GM21367 (cell line): ENCODE measurements around the gene ARL11.
A peak's percentile ranks its signal among the peaks of the same experiment; 100 is the strongest.
"Not testable (repeated sequence)": the region's sequence is repeated elsewhere in the genome, so short reads cannot be mapped to it uniquely, and the experiment has no call there.

Experiments used
- ATAC-seq: cut with Tn5 transposase; IDR thresholded peaks from one replicate; pipeline ENCODE4 v1.9.1; 2021; ENCODE audit not compliant: unreplicated experiment

Gene ARL11

DNA sequence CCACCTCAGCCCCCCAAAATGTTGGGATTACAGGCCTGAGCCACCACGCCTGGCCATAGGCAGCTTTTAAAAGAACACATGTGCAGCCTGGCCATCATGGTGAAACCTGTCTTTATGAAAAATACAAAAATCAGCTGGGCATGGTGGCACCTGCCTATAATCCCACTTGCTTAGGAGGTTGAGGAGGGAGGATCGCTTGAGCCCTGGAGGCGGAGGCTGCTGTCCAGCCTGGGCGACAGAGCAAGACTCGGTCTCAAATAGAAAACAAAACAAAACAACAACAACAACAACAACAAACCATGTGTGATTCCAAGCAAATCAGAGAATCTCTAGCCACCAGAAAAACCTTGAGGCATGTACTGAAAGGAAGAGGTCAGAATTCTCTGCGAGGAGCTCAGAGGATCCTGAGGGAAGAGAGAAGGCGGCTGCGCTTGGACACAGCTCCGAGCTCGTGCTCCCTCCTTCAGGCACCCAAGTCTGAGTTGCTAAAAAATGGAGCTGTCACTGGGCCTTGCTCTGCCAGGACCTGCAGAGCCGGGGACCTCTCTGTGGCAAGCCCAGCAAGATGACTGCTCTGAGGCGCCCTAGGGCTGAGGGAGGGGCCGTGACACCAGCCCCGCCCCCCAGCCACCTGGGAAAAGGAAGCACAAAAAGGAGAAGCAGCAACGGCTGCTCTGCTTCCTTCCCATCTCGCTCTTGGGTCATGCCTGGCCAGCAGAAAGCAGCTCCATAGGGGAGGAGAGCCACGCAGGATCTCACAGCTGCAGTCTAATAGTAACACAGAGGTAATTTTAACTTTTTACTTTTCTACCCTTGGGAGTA, at the start of gene ARL11:
Gene ARL11, plus strand, starts transcription at position 677 of the 822 bp plus-strand sequence. CDS start 1,941 bp downstream, outside the sequence.
- peak; percentile 96 for ATAC-seq

DNA sequence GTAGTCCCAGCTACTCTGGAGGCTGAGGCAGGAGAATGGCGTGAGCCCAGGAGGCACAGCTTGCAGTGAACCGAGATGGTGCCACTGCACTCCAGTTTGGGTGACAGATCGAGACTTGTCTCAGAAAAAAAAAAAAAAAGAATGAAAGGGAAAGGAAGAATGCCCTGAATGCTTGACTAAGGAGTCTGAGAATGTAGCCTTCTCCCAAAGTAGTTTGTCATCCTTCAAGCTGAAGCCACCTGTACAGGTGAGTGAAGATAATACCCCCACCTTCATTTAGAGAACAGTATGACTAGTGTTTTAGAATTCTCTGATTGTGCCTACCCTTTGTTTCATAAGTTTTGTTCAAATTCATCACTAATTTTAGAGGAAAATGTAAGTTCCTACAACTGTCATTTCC, 48.8 kb upstream of the ARL11 start:
- no peak for ATAC-seq

DNA sequence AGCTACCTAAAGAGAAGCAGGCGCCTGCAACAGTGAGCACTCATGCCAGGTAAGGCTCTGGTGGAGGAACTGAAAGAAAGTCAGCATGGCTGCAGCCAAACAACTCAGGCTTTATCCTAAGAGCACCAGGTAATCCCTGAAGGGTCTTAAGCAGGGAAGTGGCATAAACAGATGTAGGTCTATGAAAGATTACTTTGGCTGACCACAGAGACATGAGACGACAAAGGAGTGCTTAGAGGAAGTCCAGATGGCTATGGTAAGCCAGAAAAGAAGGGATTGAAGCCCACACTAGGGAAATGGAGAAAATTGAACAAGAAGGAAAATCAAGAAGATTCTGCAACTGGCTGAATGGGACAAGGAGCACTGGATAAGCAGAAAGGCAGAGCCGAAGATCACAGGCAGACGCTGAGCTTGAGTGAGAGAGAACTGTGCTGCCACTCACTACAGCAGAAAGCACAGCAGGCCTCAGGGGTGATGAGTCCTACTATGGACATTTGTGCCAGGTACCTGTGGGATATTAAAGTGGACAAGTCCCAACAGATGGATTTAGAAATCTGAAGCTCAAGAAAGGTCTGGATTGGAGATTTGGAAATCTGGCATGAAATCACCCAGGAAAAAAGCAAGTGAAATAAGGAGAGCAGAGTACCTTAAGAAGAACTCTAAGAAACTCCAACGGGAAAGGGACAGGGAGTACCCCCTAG, 47.2 kb upstream of the ARL11 start:
- no peak for ATAC-seq

DNA sequence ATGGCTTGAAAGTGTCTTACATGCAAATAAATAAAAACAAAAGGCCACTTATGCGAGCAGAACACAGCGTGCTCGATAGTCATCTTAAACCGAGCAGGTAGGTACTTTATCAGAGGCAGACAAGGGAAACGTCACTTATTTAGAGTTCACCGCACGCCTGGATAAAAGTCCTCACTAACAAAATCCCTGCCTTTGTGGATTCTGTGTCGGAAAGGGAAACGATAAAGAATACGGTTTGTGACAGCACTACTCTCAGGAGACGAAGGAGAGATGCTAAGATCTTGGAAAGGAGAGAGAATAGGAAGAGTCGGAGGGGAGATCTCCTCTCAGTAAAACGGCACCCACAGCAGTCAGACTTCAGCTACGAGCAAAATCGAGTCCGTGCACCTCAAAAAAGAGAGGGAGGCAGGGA, 43.5 kb upstream of the ARL11 start:
- ATAC-seq, result peak; percentile 12

DNA sequence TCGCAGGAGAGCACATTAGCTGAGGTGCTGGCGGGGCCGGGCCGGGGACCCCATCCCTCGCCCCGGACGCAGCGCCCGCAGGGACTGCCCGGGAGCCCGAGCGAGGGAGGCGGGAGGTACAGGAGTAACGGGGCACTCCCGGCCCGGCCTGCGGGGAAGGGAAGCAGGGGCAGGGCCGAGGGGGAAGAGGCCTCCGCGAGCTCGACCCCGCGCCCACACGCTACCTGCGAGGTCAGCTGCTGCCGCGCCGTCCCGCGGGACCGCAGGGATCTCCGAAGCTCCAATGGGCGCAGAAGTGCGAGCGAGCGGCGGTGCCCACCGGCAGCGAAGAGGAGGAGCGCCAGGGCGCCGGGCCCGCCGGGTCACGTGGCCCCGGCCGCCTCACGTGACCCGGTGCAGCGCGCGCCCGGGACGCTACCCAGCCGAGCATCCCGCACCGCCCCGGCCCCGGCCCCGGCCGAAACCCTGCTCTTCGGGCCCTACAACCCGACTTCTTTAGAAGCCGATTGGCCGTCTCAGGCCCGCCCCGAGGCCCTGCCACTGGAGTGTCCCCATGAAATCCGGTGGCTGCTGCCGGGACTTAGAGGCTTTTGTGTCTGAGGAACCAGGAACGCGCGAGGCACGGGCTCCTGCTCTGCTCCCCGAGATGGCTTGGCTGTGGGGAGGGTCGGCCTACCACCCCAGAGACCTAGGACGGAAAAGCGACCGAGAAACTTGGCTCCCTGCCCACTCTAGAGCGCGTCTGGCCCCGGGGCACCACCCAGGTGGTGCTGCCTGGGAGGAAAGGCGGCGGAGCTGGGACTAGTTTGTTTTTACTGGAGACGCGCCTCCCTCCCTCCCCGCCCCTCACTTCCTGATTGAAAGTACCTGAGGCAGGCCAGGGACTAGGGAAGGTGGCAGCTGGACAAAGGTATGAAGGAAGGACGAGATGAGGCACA, 42.8 kb upstream of the ARL11 start, which contains the start of gene RCBTB1:
Gene RCBTB1, minus strand, starts transcription at position 339 of the 938 bp plus-strand sequence. CDS start 18,279 bp downstream, outside the sequence.
- ATAC-seq, result peak; percentile 85

DNA sequence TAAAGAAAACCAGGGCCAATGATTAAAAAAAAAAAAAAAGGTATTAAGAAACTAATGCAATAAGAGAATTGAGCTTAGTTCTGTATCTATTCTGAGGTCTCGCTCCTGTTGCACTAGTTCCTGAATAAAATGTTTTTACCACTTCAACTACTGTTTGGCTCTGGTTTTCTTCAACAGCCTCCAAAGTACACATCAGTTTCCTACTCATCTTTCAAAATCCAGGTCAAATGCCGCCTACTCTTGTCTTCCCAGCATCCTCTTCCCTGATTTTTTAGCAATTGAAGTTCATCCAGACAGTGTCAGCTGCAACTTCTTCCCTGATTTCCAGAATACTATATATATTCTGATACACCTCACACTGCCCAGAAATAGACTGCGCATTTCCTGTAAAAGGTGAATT, 41.6 kb upstream of the ARL11 start:
- no peak for ATAC-seq

DNA sequence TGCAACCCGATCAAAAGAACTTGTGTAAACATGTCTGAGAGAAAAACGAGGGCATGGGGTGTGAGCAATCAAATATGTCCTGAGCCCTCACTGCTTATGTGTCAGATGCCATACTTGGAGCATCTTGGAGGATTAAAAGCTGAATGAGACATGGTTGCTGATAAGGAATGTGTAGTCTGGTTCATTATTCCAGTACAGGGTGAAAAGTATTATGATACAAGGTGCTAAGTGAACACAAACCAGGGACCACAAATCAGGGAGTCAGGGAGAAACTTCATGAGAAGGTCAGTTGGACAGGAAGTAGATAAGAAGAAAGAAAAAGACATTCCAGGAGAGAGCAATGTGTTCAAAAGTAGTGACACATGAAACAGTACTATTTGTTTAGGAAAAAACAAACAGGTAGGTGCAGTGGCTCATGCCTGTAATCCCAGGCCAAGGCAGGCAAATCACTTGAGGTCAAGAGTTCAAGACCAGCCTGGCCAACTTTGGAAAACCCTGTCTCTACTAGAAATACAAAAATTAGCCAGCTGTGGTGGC, 40.9 kb upstream of the ARL11 start:
- no peak for ATAC-seq

DNA sequence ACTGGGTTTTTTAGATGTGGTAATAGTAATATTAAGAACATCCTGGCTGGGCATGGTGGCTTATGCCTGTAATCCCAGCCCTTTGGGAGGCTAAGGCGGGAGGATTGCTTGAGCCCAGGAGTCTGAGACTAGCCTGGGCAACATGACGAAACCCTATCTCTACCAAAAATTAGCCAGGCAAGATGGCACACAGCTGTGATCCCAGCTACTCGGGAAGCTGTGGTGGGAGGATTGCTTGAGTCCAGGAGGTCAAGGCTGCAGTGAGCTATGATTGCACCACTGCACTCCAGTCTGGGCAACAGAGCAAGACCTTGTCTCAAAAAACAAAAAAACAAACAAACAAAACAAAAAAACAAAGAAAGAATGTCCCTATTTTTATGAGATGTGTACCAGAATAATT, 37.6 kb upstream of the ARL11 start:
- ATAC-seq, result not testable (repeated sequence)

DNA sequence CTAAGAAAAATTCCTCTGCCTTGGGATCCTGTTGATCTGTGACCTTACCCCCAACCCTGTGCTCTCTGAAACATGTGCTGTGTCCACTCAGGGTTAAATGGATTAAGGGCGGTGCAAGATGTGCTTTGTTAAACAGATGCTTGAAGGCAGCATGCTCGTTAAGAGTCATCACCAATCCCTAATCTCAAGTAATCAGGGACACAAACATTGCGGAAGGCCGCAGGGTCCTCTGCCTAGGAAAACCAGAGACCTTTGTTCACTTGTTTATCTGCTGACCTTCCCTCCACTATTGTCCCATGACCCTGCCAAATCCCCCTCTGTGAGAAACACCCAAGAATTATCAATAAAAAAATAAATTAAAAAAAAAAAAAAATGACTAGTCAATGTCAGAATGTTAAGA, 34.4 kb upstream of the ARL11 start:
- ATAC-seq, result not testable (repeated sequence)

DNA sequence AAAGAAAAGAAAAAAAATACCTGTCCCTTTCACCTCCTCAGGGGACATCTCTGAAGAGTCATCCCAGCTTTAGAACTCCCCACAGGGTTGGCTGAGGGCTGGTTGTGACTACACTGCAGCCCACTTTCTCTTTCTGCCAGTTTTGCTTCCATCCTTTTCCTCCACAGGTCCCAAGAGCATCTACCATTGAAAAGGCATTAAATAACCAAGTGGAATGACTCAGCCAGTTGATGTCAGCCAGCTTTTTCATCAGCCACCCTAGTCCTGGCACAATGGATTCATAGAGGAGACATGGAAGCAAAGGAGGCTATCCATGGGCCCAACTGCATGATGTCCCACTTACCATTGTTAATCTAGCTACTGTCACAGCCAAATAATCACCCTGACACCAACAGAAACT, 33.7 kb upstream of the ARL11 start:
- no peak for ATAC-seq

DNA sequence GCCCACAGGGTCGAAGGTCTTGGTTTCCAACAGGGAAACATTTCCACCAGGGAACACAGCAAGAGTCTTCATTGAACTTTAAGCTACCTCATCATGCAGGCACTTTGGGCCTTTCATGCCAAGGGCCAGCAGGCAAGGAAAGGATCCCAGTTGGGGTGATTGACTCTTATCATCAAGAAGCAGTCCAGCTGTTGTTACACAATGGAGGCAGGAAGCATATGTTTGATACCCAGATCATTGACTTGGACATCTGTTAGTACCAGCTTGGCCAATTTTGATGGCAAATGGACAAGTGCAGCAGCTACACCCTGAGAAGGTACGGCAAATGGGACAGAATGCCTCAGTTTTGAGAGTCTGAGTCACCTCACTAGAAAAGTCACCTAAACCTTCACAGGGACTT, 32.1 kb upstream of the ARL11 start:
- ATAC-seq, result no peak

DNA sequence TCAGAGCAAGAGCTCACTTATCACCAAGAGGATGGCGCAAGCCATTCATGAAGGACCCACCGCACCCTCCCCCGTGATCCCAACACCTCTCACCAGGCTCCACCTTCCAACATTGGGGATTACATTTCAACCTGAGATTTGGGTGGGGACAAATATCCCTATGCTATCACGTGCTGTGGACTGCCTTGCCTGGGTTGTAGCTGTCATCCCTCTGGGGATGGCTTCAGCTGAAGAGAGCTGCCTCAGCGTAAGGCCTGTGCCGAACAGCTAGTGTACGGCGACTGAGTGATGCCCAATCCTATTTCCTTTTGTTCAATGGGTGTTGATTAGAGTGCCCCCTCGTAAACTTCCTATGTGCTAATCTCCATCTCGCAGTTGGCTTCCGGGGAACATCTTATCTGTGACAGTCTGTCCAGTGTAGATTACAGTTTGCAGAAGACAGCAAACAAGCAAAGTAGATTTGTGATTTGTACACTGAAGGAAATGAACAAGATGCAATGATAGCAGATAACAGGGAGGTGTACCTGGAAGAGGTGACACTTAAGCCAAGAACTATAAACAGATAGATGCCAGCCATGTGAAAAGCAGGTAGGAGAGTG, 31.2 kb upstream of the ARL11 start:
- ATAC-seq, result no peak

DNA sequence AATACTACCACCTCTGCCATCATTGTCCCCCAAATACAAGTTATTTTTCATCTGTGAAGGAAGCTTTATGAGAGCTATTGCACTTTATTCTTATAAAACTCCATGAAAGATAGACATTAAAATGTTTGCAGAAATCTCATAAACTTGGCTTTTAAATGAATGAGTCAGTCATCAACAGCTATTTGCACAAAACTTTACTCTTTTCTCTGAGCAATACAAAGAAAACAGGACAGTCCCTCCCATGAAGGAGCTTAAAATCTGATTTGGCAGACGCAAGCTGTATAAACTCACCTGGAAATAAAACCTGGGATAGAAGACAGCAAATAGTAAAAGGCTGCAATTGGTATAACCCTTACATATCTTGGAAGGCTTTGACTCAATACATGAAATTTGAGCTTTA, 26.3 kb upstream of the ARL11 start:
- ATAC-seq, result no peak

DNA sequence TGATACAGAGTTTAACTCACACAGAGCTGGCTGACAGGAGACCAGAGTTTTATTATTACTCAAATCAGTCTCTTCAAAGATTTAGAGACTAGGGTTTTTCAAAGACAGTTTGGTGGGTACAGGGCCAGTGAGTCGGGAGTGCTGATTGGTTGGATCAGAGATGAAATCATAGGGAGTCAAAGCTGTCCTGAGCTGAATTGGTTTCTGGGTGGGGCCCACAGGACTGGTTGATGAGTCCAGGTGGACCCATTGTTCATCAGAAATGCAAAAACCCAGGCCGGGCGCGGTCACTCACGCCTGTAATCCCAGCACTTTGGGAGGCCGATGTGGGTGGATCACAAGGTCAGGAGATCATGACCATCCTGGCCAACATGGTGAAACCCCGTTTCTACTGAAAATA, 25.7 kb upstream of the ARL11 start:
- not testable (repeated sequence) for ATAC-seq

DNA sequence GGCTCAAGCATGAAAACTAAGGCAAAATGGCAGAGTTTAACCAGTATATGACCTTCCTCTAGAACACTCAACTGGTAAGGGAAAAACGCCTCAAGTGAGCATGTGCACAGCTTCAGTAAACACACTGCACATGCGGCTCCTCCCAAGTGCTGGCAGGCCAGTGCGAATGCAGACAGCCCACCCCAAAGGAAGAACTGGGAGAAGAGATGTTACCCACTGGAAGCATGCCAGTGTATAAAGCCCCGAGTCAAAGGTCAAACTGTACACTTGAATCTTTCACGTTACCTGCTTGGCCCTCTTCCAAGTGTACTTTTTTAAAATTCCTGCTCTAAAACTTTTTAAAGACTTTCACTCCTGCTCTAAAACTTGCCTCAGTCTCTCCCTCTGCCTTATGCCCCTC, 23.7 kb upstream of the ARL11 start:
- no peak for ATAC-seq

DNA sequence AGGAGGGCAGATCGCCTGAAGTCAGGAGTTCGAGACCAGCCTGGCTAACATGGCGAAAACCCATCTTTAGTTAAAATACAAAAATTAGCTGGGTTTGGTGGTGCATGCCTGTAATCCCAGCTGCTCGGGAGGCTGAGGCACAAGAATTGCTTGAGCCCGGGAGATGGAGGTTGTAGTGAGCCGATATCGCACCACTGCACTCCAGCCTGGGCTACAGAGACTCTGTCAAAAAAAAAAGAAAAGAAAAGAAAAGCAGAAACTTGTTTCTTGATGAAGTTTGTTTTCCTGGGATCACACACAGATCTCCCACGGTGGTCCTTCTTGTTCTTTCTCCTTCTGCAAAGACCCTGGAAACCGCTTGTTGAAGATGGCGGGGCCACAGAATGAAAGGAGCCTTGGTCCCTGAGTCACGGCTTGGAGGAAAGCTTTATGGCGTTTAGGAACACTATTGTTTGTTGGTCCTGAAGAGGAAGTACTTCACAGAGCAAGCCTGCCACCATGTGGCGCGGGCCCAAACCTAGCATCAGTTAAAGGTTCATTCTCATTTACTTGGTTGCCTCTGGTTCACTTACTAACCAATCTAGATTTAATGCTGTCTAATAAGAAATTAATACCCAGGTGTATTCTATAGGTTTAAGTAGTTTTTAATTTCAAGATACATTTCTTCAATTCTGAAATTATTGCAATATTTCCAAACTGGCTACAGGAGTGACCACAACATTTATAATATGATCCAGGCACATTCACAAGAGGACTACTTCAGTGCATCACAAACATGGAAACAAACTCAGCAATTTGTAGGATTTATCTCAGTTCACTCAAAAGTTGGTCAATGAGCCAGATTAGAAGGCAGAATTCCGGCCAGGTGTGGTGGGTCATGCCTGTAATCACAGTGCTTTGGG, 21.3 kb upstream of the ARL11 start:
- peak; percentile 92 for ATAC-seq

DNA sequence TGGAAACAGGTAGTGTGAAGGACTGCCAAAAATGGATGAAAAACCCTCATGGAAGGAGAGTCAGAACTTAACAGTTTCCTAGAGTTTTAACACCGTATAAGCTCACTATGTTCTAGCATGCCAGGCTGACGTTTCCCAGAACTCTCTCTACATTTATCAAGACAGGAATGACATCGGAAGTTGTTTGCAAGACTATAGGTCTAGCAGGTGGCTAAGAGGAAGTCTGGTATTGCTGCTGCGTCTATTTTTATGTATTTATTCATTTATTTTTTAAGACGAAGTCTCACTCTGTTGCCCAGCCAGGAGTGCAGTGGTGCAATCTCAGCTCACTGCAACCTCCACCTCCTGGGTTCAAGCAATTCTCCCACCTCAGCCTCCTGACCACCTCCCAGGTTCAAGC, 20.5 kb upstream of the ARL11 start:
- ATAC-seq, result no peak

DNA sequence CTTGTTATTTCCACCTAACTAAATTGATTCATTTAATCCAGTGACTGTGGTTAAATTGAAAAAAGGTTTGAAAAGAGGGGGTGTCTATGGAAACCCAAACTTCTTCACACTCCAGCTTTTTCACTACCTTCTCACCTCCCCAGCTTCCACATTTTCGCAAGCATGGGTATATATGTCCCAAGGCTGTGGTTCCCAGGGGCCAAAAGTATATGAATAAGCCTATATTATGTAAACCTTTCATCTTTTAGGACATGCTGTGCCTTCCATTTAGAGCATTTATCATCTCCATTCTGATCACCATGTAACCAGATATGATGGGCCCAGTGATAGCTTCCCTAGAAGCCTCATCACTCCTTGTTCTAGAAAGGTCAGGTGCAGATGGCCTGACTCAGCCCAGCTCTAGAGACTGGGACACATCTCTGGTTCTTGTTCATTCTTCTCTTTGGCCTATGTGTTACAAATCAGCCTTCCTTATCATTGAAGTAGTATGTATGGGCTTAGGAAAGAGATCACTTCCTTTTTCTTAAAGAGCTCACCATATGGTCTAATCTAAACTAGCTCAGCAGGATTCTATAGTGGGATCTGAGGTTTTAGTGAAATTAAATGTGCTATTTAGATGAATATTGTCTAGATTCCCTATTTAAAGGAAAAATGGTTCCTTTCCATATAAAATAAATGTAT, 19.5 kb upstream of the ARL11 start:
- ATAC-seq, result no peak

DNA sequence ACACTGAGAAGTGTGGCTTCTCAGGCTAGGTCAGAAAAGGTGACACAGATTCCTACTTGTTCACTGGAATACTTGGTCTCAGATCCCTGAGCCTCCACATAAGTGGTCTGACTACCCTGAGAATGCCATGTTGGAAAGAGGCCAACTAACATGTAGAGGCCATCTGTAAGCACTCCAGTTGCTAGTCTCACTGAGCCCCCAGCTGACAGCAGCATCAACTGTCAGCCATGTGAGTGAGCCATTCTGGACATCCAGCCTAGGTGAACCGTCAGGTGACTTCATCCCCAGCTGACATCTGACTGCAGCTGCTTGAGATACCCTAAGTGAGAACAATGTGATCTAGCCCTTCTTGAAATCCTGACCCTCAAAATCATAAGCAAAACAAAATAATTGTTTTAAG, 18.1 kb upstream of the ARL11 start:
- ATAC-seq, result no peak
